ENCODE measurements around the gene PKNOX2. TPM values are rescaled to one million over a fixed set of nuclear protein-coding genes. Genes with fewer than 3 reads are reported as not detected.

Gene PKNOX2
- polyA plus RNA-seq, 1 donor, result 31.3 TPM

GRCh38 chr11:125315079-125315740 lies 150.7 kb downstream of the PKNOX2 start:
- DNase-seq, result no peak

- no peak for DNase-seq
Observed at GRCh38 chr11:125317416-125317815, 152.9 kb downstream of the PKNOX2 start.

GRCh38 chr11:125319649-125320048 lies 155.1 kb downstream of the PKNOX2 start:
- DNase-seq, result no peak

- DNase-seq, result no peak
Observed at GRCh38 chr11:125320347-125321076, 156.0 kb downstream of the PKNOX2 start.

GRCh38 chr11:125322289-125322688 lies 157.7 kb downstream of the PKNOX2 start:
- DNase-seq, result no peak

GRCh38 chr11:125325196-125325595 lies 160.6 kb downstream of the PKNOX2 start:
- DNase-seq, result no peak

GRCh38 chr11:125326126-125326525 lies 161.6 kb downstream of the PKNOX2 start:
- no peak for DNase-seq

- no peak for DNase-seq
Observed at GRCh38 chr11:125327518-125328224, 163.1 kb downstream of the PKNOX2 start.

GRCh38 chr11:125328225-125328580 lies 163.7 kb downstream of the PKNOX2 start:
- DNase-seq, result no peak

GRCh38 chr11:125329786-125330185 lies 165.2 kb downstream of the PKNOX2 start:
- DNase-seq, result no peak

- no peak for DNase-seq
Observed at GRCh38 chr11:125330462-125331325, 166.1 kb downstream of the PKNOX2 start.

GRCh38 chr11:125331357-125332035 lies 166.9 kb downstream of the PKNOX2 start:
- no peak for DNase-seq

- no peak for DNase-seq
Observed at GRCh38 chr11:125332821-125333220, 168.3 kb downstream of the PKNOX2 start.

- no peak for DNase-seq
Observed at GRCh38 chr11:125333354-125334073, 169.0 kb downstream of the PKNOX2 start.

- no peak for DNase-seq
Observed at GRCh38 chr11:125335106-125335505, 170.6 kb downstream of the PKNOX2 start.

- no peak for DNase-seq
Observed at GRCh38 chr11:125337836-125338834, 173.6 kb downstream of the PKNOX2 start.

- DNase-seq, result peak; percentile 88
Observed at GRCh38 chr11:125338886-125339811, 174.6 kb downstream of the PKNOX2 start.

- no peak for DNase-seq
Observed at GRCh38 chr11:125341676-125342075, 177.1 kb downstream of the PKNOX2 start.
